EL (cell line): ENCODE results near the gene MYO1G.

Experiments used
- DNase-seq: peaks from one replicate; pipeline ENCODE4 v3.0.0-alpha.2; 2016

MYO1G gene

DNA sequence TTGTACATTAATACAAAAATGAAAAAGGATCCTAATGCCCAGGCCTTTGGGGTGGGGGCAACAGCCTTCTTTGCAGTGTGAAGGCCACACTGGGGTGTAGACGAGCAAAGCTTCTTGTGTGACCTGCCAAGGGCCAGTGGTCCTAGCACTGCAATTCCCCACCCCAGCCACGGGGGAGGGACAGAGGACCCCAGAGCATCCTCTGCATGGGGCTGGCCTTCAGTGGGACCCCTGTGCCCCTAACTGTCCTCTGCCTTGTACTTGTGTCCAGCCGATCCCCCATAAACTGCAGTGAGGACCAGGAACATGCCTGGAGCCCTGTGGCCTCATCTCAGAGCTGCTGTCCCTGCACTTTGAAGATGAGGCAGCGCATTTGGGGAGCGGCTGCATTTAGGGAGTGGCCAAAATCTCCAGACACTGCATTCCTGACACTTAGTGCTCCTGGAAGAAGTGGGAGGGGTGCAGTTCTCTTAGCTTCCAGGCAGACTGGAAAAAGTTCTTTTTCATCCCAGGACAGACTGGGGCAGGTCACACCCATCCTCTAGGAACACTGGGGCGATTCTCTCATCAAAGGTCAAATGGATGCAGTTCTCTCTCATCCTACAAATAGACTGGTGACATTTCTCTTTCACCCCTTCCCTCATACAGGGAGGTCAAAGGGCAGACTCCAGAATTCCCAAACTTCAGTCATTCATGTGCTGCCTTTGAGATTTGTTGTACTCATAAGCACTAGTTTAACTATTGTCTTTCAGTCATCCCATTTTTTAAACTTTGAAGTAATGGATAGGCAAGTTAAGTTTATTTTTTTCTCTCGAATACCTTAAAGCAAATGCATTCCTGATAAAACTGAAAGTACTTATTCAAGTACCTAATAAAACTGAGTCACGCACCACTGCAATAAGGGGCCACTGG lies 922 bp upstream of the MYO1G start:
- DNase-seq = peak; percentile 57

DNA sequence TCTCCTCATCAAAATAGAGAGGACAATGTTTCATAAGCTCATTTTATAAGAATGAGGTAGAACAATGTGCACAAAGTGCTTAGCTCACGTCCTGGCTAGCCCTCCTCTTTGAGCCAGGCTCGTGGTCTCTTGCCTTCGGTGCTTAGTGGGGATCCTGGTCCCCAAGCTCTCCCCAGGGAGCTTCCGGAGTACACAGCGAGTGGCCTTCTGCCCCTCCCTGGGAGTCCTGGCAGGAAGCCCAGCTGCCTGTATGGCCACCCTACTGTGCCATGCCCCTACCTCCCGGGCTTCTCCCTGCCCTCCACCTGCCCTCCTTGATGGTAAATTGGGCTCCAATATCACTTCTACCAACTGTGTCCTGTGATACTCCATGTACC lies 868 bp downstream of the MYO1G start:
- DNase-seq = no peak

DNA sequence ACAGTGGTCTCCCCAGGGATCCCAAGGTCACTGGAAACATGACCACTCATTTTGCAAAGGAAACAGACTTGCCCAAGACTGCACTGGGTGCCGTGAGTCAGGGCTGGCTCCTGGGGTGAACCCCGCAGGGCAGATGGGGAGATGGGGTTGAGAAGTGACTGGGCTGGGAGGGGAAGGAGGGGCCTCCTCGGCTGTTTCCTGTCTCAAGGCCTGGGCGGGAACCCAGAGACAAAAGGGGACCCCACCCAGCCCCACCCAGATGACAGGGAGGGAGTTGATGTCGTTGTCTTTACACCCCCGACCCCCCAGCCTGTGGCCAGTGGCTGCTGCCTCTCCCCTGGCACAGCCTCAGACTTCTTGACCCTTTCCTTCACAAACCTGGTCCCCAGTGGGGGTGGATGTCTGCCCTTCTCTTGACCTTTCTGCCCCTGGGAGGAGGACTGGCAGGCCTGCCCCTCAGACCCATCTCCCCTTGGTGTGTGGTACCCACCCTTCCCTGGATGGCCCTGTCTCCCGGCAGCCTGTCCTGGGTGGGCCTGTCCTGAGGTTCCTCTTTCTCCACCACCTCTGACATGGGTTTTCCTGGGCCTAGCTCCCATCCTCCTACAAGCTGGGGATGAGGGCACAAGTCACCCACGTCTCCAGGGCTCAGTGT lies 1.4 kb downstream of the MYO1G start:
- DNase-seq = peak; percentile 34

DNA sequence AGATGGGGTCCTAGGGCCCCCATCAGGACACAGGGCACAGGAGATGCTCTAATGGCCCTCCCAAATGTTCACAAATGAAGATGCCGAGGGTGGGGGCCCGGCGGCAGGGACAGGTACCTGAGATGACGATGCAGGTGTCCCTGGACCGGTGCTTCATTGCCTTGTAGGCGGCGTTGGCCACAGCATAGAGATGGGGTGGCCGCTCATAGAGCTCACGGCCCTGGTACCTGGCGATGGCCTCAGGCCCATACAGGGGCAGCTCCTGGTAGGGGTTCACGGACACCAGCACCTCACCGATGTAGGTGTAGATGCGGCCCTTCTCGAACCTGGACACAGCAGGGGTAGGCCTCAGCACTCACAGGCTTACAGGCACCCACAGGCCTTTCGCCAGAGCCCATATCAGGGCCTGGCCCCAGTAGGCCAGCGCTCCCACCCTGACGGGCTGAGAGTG lies 2.0 kb downstream of the MYO1G start:
- DNase-seq = no peak

DNA sequence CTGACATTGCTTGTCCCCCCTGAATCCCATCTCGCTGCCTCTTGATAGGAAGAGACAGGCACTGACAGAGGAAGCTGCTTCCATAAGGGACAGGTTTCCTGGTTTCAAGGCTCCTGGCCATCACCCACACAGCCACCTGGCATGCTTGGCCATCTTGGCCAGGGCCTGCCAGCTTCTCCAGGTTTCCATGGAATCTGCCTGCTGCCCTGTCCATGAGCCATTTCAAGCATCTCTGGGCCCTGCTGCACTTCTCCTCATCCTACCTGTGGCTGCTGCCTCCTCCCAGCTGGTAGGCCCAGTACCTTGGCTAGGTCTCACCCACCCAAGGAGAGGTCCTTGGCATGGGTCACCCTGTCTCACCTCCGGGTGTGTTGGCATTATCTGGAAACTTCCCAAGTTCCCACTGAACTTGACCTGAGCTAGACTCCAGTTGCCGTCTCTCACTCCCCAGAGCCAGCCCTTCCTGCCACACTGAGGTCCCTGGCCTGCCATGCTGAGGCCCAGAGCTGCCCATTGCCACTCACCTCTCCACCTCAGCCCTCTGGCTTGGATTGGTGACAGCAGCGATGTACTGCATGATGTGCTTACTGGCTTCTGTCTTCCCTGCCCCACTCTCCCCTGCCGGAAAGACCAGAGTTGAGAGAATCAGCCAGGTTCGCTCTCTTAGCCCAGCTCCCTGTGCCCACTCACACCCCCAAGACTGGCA lies 2.6 kb downstream of the MYO1G start:
- DNase-seq = no peak

DNA sequence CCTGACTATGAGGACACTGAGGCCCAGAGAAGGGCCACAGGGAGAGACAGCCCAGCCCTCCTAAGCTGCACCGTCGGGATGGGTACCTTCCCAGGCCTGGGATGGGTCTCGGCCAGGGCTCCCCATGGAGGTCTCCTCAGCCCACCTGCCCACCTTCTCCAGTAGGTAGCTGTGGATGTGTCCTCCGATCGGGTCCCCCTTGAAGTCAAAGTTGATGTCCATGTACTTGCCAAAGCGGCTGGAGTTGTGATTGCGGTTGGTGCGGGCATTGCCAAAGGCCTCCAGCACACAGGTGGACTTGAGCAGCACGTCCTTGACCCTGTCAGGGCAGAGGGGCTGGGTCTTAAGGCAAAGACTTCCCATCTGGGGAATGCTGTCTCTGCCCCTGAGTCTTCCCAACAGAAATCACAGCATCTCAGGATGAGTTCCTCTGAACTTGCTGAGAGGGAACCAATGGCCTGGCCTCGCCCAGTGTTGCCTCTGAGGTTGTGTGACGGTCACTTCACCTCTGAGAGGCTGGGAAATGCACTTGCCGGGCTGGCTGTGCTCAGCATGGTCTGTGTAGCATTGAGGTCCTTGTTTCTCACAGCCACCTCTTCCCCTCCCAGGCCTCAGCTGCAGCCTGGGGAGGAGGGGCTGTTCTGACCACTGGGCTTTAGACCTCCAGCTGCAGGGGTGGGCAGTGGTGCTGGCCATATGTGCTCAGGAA lies 3.3 kb downstream of the MYO1G start:
- DNase-seq = no peak

DNA sequence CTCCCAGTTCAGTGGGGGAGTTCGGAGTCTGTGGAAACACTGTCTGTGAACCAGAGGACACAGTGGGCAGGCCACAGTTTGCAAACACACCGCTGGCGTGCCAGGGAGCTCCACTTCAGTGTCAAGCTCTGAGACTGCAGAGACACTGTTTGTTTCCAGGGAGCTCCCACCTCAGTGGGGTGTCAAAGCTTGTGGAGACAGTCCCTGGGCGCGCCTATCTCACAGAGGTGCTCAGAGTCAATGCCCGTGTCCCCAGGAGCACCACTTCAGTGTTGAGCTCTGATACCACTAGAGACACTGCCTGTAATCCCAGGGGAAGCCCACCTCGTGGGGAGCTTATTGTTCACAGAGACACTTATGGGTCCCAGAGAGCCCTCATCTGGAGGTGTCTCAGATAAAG lies 4.3 kb downstream of the MYO1G start:
- no peak for DNase-seq

DNA sequence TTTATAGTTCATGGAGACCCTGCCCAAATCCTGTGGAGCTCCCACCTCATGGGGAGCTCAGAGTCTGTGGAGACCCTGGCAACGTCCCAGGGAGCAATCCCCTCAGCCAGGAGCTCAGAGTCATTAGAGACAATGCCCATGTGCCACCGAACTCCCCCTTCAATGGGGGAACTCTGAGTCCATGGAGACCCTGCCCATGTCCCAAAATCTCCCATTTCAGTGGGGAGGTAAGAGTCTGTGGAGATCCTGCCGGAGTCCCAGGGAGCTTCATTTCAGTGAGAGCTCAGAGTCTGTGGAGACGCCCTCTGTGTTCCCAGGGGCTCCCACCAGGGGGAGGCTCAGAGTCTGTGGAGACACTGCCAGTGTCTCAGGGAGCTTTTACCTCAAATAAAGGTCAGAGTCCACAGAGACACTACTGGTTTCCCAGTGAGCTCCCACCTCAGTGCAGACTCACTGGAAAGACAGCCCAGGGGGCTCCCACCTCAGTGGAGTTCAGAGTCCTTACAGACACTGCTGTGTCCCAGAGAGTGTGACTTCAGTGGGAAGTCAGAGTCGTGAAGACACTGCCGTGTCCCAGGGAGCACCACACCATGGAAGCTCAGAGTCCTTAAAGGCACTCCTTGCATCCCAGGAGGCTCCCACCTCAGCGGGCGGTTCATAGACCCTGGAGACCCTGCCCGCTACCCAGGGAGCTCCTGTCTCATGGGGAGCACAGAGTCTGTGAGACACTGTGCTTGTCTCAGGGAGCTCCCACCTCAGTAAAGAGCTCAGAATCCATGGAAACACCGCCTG lies 5.0 kb downstream of the MYO1G start:
- peak; percentile 45 for DNase-seq

DNA sequence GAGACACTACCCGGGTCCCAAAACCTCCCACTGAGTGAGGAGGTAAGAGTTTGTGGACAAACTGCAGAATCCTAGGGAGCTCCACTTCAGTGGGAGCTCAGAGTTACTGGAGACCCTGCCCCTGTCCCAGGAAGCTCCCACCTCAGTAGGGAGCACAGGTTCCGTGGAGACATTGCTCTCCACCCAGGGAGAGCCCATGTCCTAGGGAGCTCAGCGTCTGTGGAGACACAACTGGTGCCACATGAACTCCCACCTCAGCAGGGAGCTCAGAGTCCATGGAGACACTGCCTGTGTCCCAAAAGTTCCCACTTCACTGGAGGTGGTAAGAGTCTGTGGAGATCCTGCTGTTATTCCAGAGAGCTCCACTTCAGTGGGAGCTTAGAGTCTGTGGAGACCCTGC lies 6.3 kb downstream of the MYO1G start:
- no peak for DNase-seq

DNA sequence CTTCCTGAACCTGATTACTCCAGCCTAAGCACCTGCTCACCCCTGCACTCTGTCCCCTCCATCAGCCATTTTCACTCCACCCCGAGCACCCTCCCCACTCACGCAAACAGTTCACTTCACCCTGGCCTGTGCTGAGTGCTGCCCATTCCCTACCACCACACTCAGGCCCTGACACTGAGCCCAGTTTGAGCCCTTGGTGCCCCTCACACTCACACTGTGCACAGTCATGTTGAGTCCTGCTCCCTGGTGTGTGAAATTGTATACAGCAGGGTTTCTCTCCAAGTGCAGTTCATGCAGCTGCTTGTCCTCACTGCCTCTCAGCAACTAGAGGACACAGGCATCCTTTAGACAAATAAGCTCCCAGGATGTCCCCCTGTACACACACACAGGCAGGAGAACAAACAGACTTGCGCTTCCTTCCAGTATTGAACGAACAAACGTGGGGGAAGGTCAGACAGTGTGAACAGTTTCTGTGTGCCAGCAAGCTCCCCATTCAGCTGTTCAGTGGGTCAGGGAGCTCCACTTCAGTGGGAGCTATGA lies 6.8 kb downstream of the MYO1G start:
- no peak for DNase-seq

DNA sequence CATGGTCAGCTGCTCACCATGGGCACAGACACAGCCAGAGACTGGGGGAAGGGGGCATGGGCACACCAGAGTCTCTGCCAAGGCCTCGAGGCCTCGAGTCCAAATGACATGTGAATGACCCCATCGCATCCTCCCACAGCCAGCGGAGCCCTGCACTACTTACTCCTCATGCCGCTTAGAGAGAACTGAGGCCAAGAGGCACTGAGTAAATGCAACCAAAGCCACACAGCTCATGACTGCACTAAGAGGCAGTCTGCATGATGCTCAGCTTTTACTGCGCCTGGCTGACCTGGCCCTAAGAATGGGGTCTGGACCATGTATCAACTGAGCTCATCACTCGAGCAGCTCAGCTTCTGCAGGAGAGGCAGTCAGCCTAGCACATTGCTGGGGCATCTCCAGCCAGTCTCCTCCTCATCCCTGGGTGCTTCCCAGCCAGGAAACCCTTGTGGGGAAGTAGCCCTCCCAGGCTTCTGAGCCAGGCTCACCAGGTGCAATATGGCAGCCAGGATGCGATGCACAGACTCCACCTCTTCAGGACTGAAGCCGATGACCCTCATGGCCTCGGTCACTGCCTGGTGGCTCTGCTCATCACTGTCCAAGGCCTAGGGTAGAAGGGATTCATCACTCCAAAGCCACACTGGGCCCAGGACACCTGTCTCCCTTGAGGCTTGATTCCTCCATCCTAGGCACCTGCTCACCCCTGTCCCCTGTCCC lies 7.5 kb downstream of the MYO1G start:
- DNase-seq = no peak

DNA sequence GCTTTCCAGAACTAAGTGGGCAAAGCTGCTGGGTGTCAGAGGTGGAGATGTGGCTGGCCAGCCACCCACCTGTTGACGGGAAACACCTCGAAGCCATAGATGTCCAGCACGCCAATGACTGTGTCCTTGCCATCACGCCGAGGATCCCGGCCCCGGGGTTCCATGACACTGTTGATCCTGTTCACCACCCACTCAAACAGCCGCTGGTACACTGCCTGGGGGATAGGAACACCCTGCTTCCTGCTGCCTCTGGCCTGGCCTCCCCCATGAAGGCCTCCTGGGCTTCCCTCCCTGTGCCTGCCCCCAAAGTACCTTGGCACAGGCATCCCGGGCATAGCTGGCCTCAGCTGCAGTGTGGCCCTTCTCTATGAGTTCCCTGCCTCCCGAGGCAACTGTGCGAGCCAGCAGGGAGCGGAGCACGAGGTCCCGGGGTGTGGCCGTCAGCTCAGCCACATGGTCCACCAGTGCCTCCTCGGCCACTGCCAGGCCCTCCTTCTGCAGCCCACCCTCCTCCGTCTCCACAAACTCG lies 8.2 kb downstream of the MYO1G start:
- no peak for DNase-seq

DNA sequence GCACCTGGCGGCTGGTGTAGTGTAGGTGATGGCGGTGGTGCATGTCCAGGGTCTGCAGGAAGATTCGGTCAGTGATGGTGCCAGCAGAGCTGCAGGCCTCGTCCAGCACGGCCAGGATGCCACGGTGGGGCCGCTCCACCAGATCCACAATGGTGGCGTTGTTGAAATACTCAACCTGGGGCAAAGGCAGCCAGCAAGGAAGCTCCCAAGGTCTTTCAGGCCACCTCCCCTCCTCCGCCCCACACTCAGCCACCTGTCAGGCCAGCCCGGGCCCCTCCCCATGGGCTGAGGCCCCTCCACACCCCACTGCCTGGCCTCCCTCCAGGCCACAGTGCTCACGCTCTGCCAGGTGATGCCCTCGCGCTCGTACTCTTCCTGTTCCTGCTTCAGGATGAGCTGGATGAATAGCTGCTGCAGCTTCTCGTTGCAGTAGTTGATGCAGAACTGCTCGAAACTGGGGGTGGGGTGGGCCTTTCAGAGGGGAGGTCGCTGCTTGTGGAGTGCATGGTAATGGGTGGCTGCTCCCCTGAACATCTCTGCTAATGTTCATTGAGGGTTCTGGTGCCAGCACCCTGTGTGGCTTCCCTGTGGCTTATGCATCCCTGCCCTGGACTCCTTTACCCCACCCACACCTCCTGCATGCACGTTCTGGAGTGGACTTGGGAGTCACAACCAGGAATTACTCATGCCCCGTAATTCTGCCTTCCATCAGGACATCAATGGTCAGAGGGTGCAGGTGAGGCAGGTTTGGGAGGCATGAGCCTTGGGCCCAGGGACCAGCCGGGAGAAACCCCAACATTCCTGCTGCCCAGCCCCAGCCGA lies 8.9 kb downstream of the MYO1G start:
- DNase-seq = no peak

DNA sequence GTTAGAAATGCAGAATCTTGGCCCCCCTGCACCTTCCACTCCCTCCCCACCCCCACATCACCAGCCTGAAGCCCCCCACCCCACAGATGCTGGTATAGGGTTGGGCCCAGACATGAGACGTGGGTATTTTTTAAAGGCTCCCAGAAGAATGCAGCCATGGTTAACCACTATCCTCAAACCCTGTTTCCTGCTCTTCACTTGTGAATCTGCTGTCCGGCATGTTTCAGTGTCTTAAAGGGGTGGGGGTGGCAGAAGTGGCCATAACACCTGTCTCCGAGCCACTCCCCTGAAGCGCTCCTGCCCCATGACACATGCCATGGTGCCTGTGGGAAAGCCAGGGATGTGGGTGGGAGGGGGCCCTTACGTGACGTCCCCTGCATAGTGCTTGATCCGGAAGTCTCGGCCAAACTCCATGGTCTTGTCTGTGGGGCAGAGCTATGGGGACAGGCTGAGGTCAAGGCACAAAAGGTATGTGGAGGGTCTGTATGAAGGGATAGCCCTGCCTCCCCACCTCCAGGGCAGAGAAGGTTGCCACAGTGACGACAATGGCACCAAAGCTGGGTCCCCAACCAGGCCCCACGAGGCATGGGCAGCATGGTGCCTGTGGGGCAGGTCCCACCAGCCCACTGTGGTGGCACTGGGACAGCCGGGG lies 9.6 kb downstream of the MYO1G start:
- DNase-seq = no peak

DNA sequence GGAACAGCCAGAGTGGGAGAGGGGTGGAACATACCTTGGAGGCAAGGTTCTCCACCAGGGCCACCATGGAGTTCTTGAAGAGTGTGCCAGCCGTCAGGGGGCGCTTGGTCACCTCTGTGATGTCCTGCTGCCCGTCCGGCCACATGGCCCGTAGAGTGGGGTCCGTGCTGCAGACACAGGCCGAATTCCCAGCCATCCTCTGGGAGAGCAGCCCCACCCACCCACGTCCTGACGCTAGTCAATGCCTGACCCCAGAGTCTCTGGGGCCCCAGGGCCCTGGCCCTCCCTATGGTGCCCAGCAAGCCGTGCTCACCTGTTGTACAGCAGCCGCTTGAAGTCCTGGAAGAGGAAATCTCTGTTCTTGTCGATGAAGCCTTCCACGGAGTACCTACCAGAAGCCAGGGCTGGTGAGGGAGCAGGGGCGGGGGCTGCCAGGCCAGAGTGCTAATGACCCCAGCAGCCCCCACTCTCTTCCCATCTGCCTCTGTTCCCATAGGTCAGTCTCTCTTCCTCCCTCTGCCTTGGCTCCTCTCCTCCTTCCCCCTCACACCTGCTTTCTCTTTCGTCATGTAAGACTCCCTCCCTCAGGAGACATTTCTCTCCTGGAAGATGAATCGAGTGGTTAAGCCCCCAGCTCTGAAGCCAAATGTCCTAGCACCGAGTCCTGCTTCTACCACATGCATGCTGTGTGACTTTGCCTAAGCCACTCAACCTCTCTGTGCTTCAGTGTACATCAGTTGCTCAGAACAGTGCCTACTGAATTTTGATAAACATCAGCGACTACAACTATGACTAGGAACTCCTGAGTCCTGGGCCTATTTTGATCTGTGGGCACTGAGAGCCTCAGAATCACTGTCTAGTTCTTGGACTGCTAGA lies 11.0 kb downstream of the MYO1G start:
- DNase-seq = no peak

DNA sequence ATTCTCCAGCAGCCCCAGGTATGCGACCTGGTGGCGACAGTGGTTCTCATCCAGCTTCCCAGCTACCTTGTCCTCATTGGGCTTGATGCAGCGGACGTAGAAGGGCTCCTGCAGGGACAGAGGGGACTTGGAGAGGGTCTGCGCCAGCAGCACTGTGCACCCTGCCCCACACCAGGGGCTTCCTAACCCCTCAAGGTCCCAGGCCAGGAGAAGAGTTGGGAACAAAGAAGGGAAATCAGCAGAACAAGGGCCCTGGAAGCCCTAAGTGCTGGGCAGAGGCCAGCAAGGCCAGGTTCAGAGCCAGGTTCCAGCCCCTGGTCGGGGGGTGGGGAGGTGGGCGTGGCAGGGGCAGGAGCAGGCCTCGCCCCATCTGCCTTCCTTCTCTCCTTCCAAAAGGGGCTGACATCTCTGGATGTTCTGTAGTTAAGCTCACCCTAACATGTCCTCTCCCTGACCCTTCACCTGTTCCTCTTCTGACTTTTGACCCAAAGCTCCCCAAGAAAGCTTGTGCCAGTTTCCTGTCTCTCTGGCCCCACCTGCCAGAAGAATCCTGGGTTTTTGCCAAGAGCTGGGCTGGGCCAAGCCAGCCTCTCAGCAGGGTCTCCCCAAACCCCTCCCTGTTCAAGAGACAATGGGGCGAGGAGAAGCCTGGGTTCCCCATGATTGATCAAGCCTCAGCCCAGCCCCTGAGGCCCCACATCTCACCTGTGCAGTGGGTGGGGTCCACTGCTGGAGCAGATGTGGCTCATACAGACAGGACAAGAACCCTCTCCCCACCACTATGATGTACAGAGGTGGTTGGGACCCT lies 11.9 kb downstream of the MYO1G start:
- DNase-seq = no peak

DNA sequence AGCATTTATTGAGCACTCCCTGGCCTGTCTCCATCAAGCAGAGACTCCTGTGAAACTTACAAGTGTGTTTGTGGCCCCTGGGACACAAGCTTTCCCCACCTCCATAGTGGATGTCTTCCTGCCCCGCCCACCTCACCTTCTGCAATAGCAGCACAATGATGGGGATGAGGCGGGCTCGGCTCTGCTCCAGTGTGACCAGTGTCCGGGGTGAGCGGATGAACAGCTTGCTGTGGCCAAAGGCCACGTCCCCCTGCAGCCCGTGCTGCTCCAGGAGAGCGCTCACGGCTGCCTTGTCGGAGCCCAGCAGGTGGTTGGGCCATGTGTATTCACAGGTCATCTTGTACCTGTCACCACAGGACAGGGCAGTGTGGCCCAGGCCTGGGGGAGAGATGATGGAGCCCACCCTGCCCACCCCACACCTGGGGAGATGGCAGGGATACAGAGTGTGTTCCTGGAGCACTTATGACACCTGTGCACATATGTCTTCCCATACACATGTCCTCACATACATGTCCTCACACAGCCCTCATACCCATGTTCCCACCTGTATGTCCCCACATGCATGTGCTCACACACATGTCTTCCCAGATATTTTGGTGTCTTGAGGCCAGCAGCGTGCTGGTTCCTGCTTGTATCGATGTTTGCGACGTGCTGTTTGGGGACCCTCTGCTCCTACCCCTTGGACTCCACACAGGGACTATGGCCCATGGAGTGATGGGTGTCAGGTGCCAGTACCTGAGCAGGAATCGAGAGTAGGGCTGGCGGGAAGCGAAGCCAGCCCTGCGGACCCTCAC lies 12.7 kb downstream of the MYO1G start:
- DNase-seq = no peak
